Effector memory CD4-positive, alpha-beta T cell (primary cell): Measurements from ENCODE around the gene BUD31.

ENCODE experiments used
- DNase-seq, 3 donors: peaks; one replicate each; pipeline ENCODE4 v3.0.0-alpha.2; 2020
- H3K27ac ChIP-seq: 2 replicates; pipeline ENCODE4 v1.7.0; 2013; ENCODE audit warnings: mild to moderate bottlenecking, low read length, moderate library complexity; ENCODE audit not compliant: insufficient read depth, poor library complexity, severe bottlenecking
- H3K27me3 ChIP-seq: replicated peaks from 2 replicates; pipeline ENCODE4 v1.7.0; 2013; ENCODE audit warnings: mild to moderate bottlenecking, low read length; ENCODE audit not compliant: insufficient read depth, control insufficient read depth, poor library complexity, severe bottlenecking
- H3K36me3 ChIP-seq: 2 replicates; pipeline ENCODE4 v1.7.0; 2013; ENCODE audit warnings: mild to moderate bottlenecking, low read length, moderate library complexity; ENCODE audit not compliant: control insufficient read depth, insufficient read depth
- H3K4me1 ChIP-seq: 2 replicates; pipeline ENCODE4 v1.7.0; 2013; ENCODE audit warnings: low read length, mild to moderate bottlenecking; ENCODE audit not compliant: control insufficient read depth, insufficient read depth, poor library complexity, severe bottlenecking
- H3K4me3 ChIP-seq: 2 replicates; pipeline ENCODE4 v1.7.0; 2013; ENCODE audit warnings: low read length, low read depth, mild to moderate bottlenecking; ENCODE audit not compliant: insufficient read depth, poor library complexity, severe bottlenecking
- H3K9me3 ChIP-seq: 2 replicates; pipeline ENCODE4 v1.7.0; 2013; ENCODE audit warnings: mild to moderate bottlenecking, low read length, moderate library complexity; ENCODE audit not compliant: control insufficient read depth

The BUD31 gene

DNA sequence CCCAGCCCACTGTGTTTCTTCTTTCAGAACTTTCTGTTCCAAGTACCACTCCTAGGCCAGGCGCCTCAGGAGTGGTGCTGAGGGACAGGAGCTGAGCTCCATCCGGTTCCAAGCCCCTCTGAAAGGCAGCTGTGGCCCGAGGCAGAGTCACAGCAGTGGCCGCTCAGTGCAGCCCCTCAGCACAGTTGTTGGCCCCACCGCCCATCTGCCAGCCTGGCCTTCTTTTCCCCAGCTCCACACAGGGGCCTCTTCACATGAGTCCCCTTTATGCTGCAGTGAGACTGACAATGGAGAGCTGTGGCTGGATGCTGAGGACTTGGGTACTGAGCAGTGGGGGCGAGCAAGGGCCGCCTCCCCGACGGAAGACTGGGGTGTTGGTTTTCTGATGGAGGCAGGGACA lies 9.5 kb downstream of the BUD31 start:
- Histone ChIP-seq H3K9me3 (no peaks in the 10 kb centered on the region), H3K4me1 (no peaks in the 10 kb centered on the region), H3K27me3 (no peaks in the 10 kb centered on the region), H3K36me3 (peaks cover 65% of the 10 kb centered on the region), H3K27ac (no peak overlapping the region), H3K4me3 (no peak overlapping the region)
- no peak for DNase-seq

DNA sequence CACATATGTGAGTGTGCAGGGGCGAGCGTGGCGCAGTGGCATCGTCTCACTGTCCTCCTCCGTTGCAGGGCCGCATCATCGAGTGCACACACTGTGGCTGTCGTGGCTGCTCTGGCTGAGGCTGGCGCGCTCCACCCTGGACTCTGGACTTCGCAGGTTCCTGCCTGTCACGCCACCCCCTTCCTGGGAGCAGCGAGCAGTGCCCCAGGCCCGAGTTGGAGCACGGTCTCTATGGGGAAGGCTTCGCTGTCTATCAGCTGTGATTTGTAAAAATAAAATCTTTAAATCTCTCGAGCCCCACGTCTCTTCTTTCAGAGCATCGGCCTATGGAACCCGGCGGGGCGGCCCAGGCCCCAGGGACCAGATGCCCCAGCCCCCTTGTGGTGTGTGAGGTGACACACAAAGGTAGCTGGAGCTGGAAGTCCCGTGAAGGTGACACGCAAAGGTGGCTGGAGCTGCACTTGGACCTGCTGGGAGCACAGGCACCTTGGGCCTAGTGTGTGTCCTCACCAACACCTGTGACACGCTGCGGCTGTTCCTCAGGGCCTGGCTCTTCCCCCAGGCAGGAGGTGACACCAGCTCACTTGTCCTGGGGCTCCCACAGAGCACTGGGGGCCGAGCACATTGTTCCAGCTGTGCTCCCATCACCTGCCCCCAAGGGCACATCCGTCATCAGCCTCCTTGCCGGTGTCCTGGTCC lies 10.7 kb downstream of the BUD31 start:
- H3K9me3 ChIP-seq, result no peaks in the 10 kb centered on the region
- H3K4me1 ChIP-seq, result no peaks in the 10 kb centered on the region
- H3K27ac ChIP-seq, result no peak overlapping the region
- H3K27me3 ChIP-seq, result no peaks in the 10 kb centered on the region
- H3K36me3 ChIP-seq, result peaks cover 68% of the 10 kb centered on the region
- no peak overlapping the region for H3K4me3 ChIP-seq
- no peak for DNase-seq

DNA sequence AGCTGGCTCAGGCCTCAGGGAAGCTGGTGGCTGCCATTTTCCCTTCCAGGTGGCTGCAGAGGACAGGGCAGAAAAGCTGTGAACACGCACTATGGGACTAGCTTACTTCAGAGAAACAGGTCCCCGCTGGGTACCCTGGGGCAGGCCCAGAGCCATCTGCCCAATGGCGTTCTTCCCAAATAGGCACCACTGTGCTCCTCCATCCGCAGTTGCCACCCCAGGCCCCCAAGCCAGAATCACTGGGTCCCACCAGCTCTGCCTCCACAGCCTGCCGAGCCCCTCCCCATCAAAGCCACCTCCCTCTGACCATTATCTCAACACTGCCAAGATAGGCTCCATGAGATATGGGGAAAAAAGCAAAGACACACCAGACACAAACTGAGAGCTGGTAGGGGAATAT lies 11.4 kb downstream of the BUD31 start:
- Histone ChIP-seq H3K4me3 (no peak overlapping the region), H3K36me3 (peaks cover 68% of the 10 kb centered on the region)
- no peak for DNase-seq

DNA sequence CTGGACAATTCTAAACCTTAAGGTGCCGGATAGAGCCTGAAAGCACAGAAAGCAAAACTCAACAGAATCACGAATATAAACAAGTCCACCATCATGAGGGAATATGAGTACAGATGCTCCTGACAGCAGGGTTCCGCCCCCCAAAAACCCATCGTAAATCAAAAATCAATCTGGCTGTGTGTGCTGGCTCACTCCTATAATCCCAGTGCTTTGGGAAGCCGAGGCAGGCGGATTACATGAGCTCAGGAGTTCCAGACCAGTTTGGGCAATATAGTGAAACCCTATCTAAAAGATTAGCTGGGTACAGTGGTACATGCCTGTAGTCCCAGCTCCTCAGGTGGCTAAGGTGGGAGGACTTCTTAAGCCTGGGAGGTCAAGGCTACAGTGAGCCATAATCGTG lies 12.2 kb downstream of the BUD31 start:
- Histone ChIP-seq H3K4me3 (no peak overlapping the region), H3K36me3 (peaks cover 72% of the 10 kb centered on the region), H3K9me3 (no peaks in the 10 kb centered on the region), H3K27me3 (no peaks in the 10 kb centered on the region), H3K27ac (no peak overlapping the region), H3K4me1 (no peaks in the 10 kb centered on the region)
- no peak for DNase-seq

More for the DNA sequence above, 11.4 kb downstream of the BUD31 start:
- H3K27me3 ChIP-seq, result no peaks in the 10 kb centered on the region
- H3K9me3 ChIP-seq, result no peaks in the 10 kb centered on the region
- no peak overlapping the region for H3K27ac ChIP-seq
- no peaks in the 10 kb centered on the region for H3K4me1 ChIP-seq

DNA sequence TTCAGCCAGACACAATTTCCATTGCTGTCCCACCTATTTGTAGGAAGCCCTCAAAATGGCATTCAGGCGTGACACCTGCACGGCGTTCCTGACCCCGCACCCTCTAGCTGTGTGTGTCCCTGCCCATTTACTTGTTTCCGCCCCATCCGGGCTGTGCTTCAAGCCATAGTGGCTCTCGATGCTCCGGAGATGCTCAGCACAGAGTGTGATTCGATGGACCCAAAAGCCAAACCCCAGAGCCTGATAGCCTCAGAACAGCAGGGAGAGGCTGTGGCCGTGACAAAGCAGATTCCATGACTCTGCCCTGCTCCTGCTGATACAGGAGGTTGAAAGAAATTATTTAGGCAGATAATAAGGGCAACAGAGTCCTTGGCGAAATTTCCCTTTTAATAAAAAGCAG lies 13.4 kb downstream of the BUD31 start:
- Histone ChIP-seq H3K36me3 (peaks cover 66% of the 10 kb centered on the region), H3K9me3 (no peaks in the 10 kb centered on the region), H3K27me3 (no peaks in the 10 kb centered on the region), H3K4me3 (no peak overlapping the region), H3K27ac (no peak overlapping the region), H3K4me1 (no peaks in the 10 kb centered on the region)
- DNase-seq, result no peak

DNA sequence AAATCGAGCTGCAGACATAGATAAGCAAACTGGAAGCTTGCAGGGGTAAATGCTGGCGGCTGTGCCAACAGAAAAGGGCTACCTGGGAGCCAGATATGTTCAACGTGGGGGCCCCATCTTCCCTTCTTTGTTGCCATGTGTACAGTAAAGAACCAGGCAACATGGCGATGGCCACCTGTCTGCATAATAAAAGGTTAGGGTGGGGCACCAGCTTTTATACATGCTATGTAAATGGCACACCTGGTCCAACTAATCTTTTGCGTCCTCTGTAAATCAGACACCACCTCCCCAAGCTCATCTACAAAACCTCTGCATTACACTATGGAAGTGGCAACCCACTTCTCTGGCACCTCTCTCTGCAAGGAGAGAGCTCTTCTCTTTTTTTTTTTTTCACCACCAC lies 13.9 kb downstream of the BUD31 start:
- Histone ChIP-seq H3K4me3 (no peak overlapping the region), H3K9me3 (no peaks in the 10 kb centered on the region), H3K4me1 (no peaks in the 10 kb centered on the region), H3K27me3 (no peaks in the 10 kb centered on the region), H3K27ac (no peak overlapping the region), H3K36me3 (peaks cover 61% of the 10 kb centered on the region)
- no peak for DNase-seq

DNA sequence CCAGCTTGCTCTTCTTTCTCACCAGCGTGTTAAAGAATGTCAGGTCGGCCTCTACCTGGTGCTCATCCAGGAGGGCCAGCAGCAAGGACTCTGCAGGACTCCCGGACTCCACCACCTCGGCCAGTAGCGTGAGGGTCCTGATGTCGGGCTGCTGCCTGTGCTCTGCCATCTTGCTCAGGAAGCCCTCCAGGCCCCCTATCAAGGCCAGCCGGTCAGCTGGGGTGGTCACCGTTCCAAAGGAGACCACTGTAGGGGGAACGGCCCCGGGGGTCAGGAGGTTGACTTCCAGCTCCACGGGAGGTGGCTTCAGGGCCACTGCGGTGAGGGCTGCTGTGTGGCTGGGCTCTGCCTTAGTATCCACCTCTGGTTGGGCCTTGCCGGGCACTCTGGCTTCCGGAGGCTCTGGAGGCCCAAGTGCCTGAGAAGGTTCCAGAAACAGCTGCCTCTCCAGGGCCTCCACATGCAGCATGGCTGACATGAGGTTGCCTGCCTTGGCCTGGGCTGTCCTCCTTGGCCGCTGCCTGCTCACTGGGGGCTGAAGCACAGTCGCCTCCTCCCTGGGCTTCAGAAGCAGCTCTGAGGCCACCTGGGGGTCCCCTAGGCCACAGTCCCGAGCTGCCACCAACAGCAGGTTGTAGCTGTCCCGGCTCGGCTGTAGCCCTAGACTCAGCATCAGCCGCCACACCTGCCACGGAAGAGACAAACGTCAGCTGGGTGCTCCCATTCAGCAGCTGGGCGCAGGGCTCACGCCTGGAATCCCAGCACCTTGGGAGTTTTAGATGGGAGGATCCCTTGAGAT lies 16.4 kb downstream of the BUD31 start:
- Histone ChIP-seq H3K4me3 (no peak overlapping the region), H3K27ac (no peak overlapping the region), H3K4me1 (no peaks in the 10 kb centered on the region), H3K27me3 (no peaks in the 10 kb centered on the region), H3K9me3 (no peaks in the 10 kb centered on the region), H3K36me3 (peaks cover 50% of the 10 kb centered on the region)
- no peak for DNase-seq

DNA sequence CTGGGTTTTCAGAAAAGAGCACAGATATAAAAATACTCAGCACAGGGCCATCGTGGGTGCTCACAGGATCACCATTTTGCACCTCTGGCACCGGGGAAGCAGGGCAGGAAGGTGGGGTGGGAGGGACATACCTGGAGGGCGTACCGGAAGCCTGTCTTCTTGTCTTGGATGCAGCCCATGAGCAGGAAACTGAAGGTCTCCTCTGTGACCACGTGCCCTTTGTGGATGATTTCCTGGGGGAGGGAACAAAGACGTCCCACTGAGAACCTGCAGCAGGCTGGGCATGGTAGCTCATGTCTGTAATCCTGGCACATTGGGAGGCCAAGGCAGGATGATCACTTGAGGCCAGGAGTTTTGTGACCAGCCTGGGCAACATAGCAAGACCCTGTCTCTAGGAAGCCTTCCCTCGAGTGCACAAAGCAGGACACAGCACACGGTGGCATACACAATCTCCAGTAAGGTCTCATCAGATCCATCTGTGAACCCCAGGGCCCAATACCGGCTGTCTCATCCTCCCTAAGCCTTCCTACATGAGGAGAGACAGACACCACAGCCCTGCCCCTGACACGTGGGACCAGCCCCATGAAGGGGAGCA lies 20.3 kb downstream of the BUD31 start:
- Histone ChIP-seq H3K36me3 (peaks cover 47% of the 10 kb centered on the region), H3K27me3 (no peaks in the 10 kb centered on the region), H3K4me1 (no peaks in the 10 kb centered on the region), H3K4me3 (no peak overlapping the region), H3K27ac (no peak overlapping the region), H3K9me3 (no peaks in the 10 kb centered on the region)
- DNase-seq, result no peak

DNA sequence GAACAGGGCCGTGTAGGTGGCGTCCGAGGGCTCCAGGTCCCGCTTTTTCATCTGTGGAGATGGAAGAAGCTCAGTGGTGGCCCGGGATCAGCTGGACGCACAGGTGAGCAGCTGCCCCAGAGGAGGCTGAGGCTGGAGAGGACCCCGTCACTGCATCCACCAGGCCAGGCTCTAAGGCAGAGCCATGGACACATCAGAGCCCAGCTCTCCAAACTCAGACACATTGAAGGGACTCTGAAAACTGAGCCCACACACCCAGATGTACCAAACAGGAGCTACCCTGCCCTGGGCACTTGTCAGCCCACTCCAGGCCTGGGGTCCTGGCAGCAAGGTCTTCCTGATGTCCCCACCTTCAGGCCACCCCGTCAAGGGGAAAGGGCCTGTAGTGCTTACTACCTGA lies 21.0 kb downstream of the BUD31 start:
- Histone ChIP-seq H3K4me1 (no peaks in the 10 kb centered on the region), H3K9me3 (no peaks in the 10 kb centered on the region), H3K27ac (no peak overlapping the region), H3K36me3 (peaks cover 47% of the 10 kb centered on the region), H3K27me3 (no peaks in the 10 kb centered on the region), H3K4me3 (no peak overlapping the region)
- no peak for DNase-seq
